K562 (cell line): ENCODE measurements around the gene KLHL35. TPM values are rescaled to one million over a fixed set of nuclear protein-coding genes. Genes with fewer than 3 reads are reported as not detected.

Experiments used
- ATF6 ChIP-seq: sonication (generic); formaldehyde crosslinking; IDR thresholded peaks from 2 replicates; pipeline ENCODE4 v1.4.0; 2020; ENCODE audit warnings: mild to moderate bottlenecking, missing genetic modification reagents
- CBFA2T3 ChIP-seq: fragments of 450-650 bp; IDR thresholded peaks from 2 replicates; pipeline ENCODE4 v1.6.1; 2017
- FOXA3 ChIP-seq, 2 experiments: fragments of 450-650 bp in 1 of 2; sonication (generic) in 1 of 2; formaldehyde crosslinking; IDR thresholded peaks in 1 of 2; conservative IDR thresholded peaks in 1 of 2; 2 replicates each; pipeline versions ENCODE4 v1.4.0 to v1.8.0; 2020 to 2022; ENCODE audit warnings: mild to moderate bottlenecking in 2 of 2, missing genetic modification reagents in 1 of 2
- GABPB1 ChIP-seq: sonication (generic); formaldehyde crosslinking; IDR thresholded peaks from 2 replicates; pipeline ENCODE4 v1.8.0; 2022; ENCODE audit warnings: mild to moderate bottlenecking, missing genetic modification reagents
- HNRNPUL1 ChIP-seq: fragments of 200-400 bp; formaldehyde crosslinking; IDR thresholded peaks from 2 replicates; pipeline ENCODE4 v1.6.1; 2017; ENCODE audit warnings: low read length
- HOXB6 ChIP-seq: fragments of 250-450 bp; sonication (Bioruptor Pico); IDR thresholded peaks from 2 replicates; pipeline ENCODE4 v1.5.1; 2022; ENCODE audit warnings: mild to moderate bottlenecking, borderline replicate concordance
- KAT8 ChIP-seq: fragments of 450-650 bp; IDR thresholded peaks from 2 replicates; pipeline ENCODE4 v1.6.1; 2016; ENCODE audit warnings: low read depth, mild to moderate bottlenecking
- MAFF ChIP-seq: IDR thresholded peaks from 2 replicates; pipeline ENCODE4 v1.6.1; 2012; ENCODE audit warnings: low read length, improper control_type of control experiment
- MECOM ChIP-seq: fragments of 250-450 bp; sonication (Bioruptor Pico); IDR thresholded peaks from 2 replicates; pipeline ENCODE4 v1.8.0; 2022; ENCODE audit warnings: inconsistent platforms
- MED1 ChIP-seq: sonication (generic); formaldehyde crosslinking; IDR thresholded peaks from 2 replicates; pipeline ENCODE4 v1.8.1; 2023; ENCODE audit warnings: missing genetic modification reagents, borderline replicate concordance
- MXD1 ChIP-seq: fragments of 250-450 bp; sonication (Bioruptor Pico); IDR thresholded peaks from 2 replicates; pipeline ENCODE4 v1.8.0; 2021; ENCODE audit warnings: borderline replicate concordance, mild to moderate bottlenecking, moderate library complexity; ENCODE audit not compliant: poor library complexity, severe bottlenecking
- NR1H2 ChIP-seq: sonication (generic); formaldehyde crosslinking; IDR thresholded peaks from 2 replicates; pipeline ENCODE4 v1.4.0; 2020; ENCODE audit warnings: mild to moderate bottlenecking, missing genetic modification reagents
- POLR2A ChIP-seq: fragments of 450-650 bp; conservative IDR thresholded peaks from 2 replicates; pipeline ENCODE4 v1.6.1; 2016
- RFX1 ChIP-seq: fragments of 450-650 bp; IDR thresholded peaks from 2 replicates; pipeline ENCODE4 v1.6.1; 2016; ENCODE audit warnings: mild to moderate bottlenecking, moderate library complexity
- SLC30A9 ChIP-seq: fragments of 250-450 bp; sonication (Bioruptor Pico); IDR thresholded peaks from 2 replicates; pipeline ENCODE4 v1.8.0; 2022; ENCODE audit warnings: mild to moderate bottlenecking, moderate library complexity
- SNRNP70 ChIP-seq: fragments of 200-400 bp; formaldehyde crosslinking; optimal IDR thresholded peaks from 2 replicates; pipeline ENCODE3; 2017; ENCODE audit warnings: low read depth, low read length
- TAF7 ChIP-seq: fragments of 450-650 bp; IDR thresholded peaks from 2 replicates; pipeline ENCODE4 v1.6.1; 2016; ENCODE audit warnings: missing genetic modification characterization, missing compliant biosample characterization
- TCF15 ChIP-seq: fragments of 250-450 bp; sonication (Bioruptor Pico); IDR thresholded peaks from 2 replicates; pipeline ENCODE4 v1.8.0; 2022; ENCODE audit warnings: moderate library complexity, mild to moderate bottlenecking, inconsistent platforms
- TRIM28 ChIP-seq: fragments of 450-650 bp; IDR thresholded peaks from 2 replicates; pipeline ENCODE4 v1.6.1; 2017
- ZBTB34 ChIP-seq: fragments of 250-450 bp; sonication (Bioruptor Pico); IDR thresholded peaks from 2 replicates; pipeline ENCODE4 v1.8.0; 2021; ENCODE audit warnings: mild to moderate bottlenecking, moderate library complexity
- ZNF121 ChIP-seq: sonication (generic); formaldehyde crosslinking; conservative IDR thresholded peaks from 2 replicates; pipeline ENCODE4 v1.8.0; 2022; ENCODE audit warnings: missing genetic modification reagents
- ZNF57 ChIP-seq: fragments of 450-650 bp; formaldehyde crosslinking; IDR thresholded peaks from 2 replicates; pipeline ENCODE4 v1.4.0; 2020; ENCODE audit warnings: mild to moderate bottlenecking, moderate library complexity
- ZNF695 ChIP-seq: fragments of 450-650 bp; formaldehyde crosslinking; IDR thresholded peaks from 2 replicates; pipeline ENCODE4 v1.4.0; 2020; ENCODE audit warnings: mild to moderate bottlenecking, moderate library complexity
- polyA plus RNA-seq, 8 experiments: library from polyadenylated mRNA; depleted of rRNA in 4 of 8; stranded (reverse) in 5 of 8; unstranded in 3 of 8; fragments of >200 nt; fragmentation: Nextera tagmentation in 2 of 8; fragmentation: Illumina TruSeq in 1 of 8; extraction: Ambion mirVana in 2 of 8; extraction: Trizol in 1 of 8; gene quantifications; 2 replicates each; pipeline versions ENCODE4 v1.2.1 to v1.2.3, GENCODE V29; 2011 to 2014; ENCODE audit warnings: inconsistent platforms in 1 of 8, missing spikeins in 1 of 8
- total RNA-seq, 7 experiments: library from RNA; depleted of rRNA in 6 of 7; stranded (reverse); fragments of >200 nt in 6 of 7; fragmentation: Illumina TruSeq in 2 of 7; extraction: Trizol in 2 of 7; gene quantifications; 2 replicates each; pipeline versions ENCODE4 v1.2.1 to v1.2.3, GENCODE V29; 2011 to 2021; ENCODE audit warnings: low replicate concordance in 1 of 7

Gene KLHL35
- total and polyA plus RNA-seq, 9 of the 15 experiments (the other 6 are each of a cell fraction or from before 2014, with no cell fraction given), result not detected

GRCh38 chr11:75480185-75481175 is 47.5 kb upstream of the KLHL35 start (continued):
- TF ChIP-seq ATF6 (no peak), ZNF121 (CRISPR knock-in tag) (peak; percentile 67), TRIM28 (peak; percentile 84), FOXA3 (CRISPR knock-in tag; conservative IDR thresholded peaks at IDR 0.05 in 1 of 2, IDR thresholded peaks at IDR 0.05 in 1 of 2) (no peak), NR1H2 (CRISPR knock-in tag) (no peak), SLC30A9 (CRISPR knock-in tag) (no peak), SNRNP70 (no peak), HOXB6 (CRISPR knock-in tag) (no peak), MXD1 (no peak), CBFA2T3 (peak; percentile 87), TAF7 (tag) (no peak), ZNF57 (CRISPR knock-in tag) (no peak), MECOM (CRISPR knock-in tag) (peak; percentile 36; the same call in 1 of the 2 replicates), TCF15 (CRISPR knock-in tag) (no peak), KAT8 (no peak), ZBTB34 (CRISPR knock-in tag) (no peak), MED1 (CRISPR knock-in tag) (no peak), GABPB1 (CRISPR knock-in tag) (no peak), POLR2A (no peak), HNRNPUL1 (no peak), ZNF695 (CRISPR knock-in tag) (no peak), RFX1 (peak; percentile 72; the same call in 1 of the 2 replicates), MAFF (peak; percentile 94)
